OCI-LY7 (cell line): ENCODE measurements around the gene CPLANE1. TPM values are rescaled to one million over a fixed set of nuclear protein-coding genes. Genes with fewer than 3 reads are reported as not detected.
"Not testable (repeated sequence)": the region's sequence is repeated elsewhere in the genome, so short reads cannot be mapped to it uniquely, and the experiment has no call there.

Source experiments
- Bru-seq: library from RNA; stranded (reverse); fragments of 400-500 nt; gene quantifications from one replicate; lab custom pipeline; 2021; lab: Mats Ljungman, UMichigan
- BruChase-seq, 2 experiments: library from RNA; stranded (reverse); fragments of 400-500 nt; gene quantifications; one replicate each; lab custom pipeline; 2021; lab: Mats Ljungman, UMichigan
- BruUV-seq: library from RNA; stranded (reverse); fragments of 400-500 nt; replicated peaks from 2 replicates; lab custom pipeline; 2021; lab: Mats Ljungman, UMichigan
- CTCF ChIA-PET: fragments of 300-600 bp; sonication (Branson Sonifier 250); formaldehyde crosslinking; loops from one replicate; lab custom pipeline; 2022; ENCODE audit warnings: antibody characterized with exemption; ENCODE audit not compliant: unreplicated experiment; lab: Charles Lee
- POLR2A ChIA-PET: fragments of 300-600 bp; sonication (Branson Sonifier 250); formaldehyde crosslinking; loops from one replicate; lab custom pipeline; 2022; ENCODE audit warnings: antibody characterized with exemption; lab: Charles Lee
- DNase-seq: peaks from one replicate; pipeline ENCODE4 v3.0.0-alpha.2; 2015; ENCODE audit warnings: low spot score
- H2AFZ ChIP-seq: fragments of 200-600 bp; sonication (generic), shearing (Covaris generic); 2 replicates; pipeline ENCODE4 v1.6.1; 2014; ENCODE audit warnings: mild to moderate bottlenecking, antibody characterized with exemption, low read length, moderate library complexity
- H3K27ac ChIP-seq: fragments of 200-600 bp; sonication (generic); 2 replicates; pipeline ENCODE4 v1.5.1; 2014; ENCODE audit warnings: mixed run types, low read depth, mild to moderate bottlenecking, moderate library complexity, low read length, inconsistent platforms; ENCODE audit not compliant: poor library complexity, severe bottlenecking
- H3K36me3 ChIP-seq: fragments of 200-600 bp; sonication (generic); 2 replicates; pipeline ENCODE4 v1.6.1; 2014; ENCODE audit warnings: mild to moderate bottlenecking, antibody characterized with exemption, low read length, moderate library complexity, mixed read lengths; ENCODE audit not compliant: insufficient read depth
- H3K4me1 ChIP-seq: fragments of 200-600 bp; sonication (generic); 2 replicates; pipeline ENCODE4 v1.5.1; 2014; ENCODE audit warnings: mild to moderate bottlenecking, low read length; ENCODE audit not compliant: insufficient read depth, poor library complexity, severe bottlenecking
- H3K4me2 ChIP-seq: fragments of 200-600 bp; sonication (generic); 2 replicates; pipeline ENCODE4 v1.6.1; 2014; ENCODE audit warnings: mild to moderate bottlenecking, low read length
- H3K4me3 ChIP-seq: fragments of 200-600 bp; sonication (generic); 2 replicates; pipeline ENCODE4 v1.5.1; 2014; ENCODE audit warnings: mild to moderate bottlenecking, low read depth, low read length; ENCODE audit not compliant: poor library complexity, severe bottlenecking
- H3K79me2 ChIP-seq: fragments of 200-600 bp; sonication (generic); 2 replicates; pipeline ENCODE4 v1.6.1; 2016; ENCODE audit warnings: low read depth, mild to moderate bottlenecking, low read length, moderate library complexity, mixed read lengths; ENCODE audit not compliant: insufficient read depth
- H3K9me2 ChIP-seq: fragments of 200-600 bp; sonication (generic); 2 replicates; pipeline ENCODE4 v1.6.1; 2016; ENCODE audit warnings: mild to moderate bottlenecking, low read length, mixed read lengths; ENCODE audit not compliant: insufficient read depth
- H3K9me3 ChIP-seq: fragments of 200-600 bp; sonication (generic); 2 replicates; pipeline ENCODE4 v1.6.1; 2014; ENCODE audit warnings: mild to moderate bottlenecking, mixed run types, low read length, mixed read lengths
- H4K20me1 ChIP-seq: fragments of 200-600 bp; sonication (generic); 2 replicates; pipeline ENCODE4 v1.6.1; 2014; ENCODE audit warnings: mild to moderate bottlenecking, antibody characterized with exemption, low read length, moderate library complexity, mixed read lengths; ENCODE audit not compliant: insufficient read depth
- EZH2phosphoT487 ChIP-seq: fragments of 200-600 bp; sonication (generic); IDR thresholded peaks from 2 replicates; pipeline ENCODE4 v1.6.1; 2018; ENCODE audit warnings: low read depth, borderline replicate concordance, mild to moderate bottlenecking, mixed run types, antibody characterized with exemption, low read length, moderate library complexity, mixed read lengths
- intact Hi-C: fragments of 100-400 bp; cut with micrococcal nuclease; formaldehyde crosslinking; loops from one replicate; pipeline ENCODE4 v1.10.0; 2022; ENCODE audit not compliant: unreplicated experiment
- long read RNA-seq: library from polyadenylated mRNA; stranded (forward); transcript quantifications from one replicate; pipeline ENCODE4 v2.0.0, GENCODE V29; 2022
- total RNA-seq, 2 experiments: library from RNA; depleted of rRNA in 1 of 2; stranded (reverse); fragments of >200 nt in 1 of 2; shearing (Covaris generic) in 1 of 2; gene quantifications; 2 replicates each; pipeline ENCODE4 v1.2.3, GENCODE V29; 2014 to 2022
- TF ChIP-seq, protein P1 (sequence below): fragments of 200-600 bp; sonication (generic); conservative IDR thresholded peaks from 2 replicates; pipeline ENCODE4 v1.5.1; 2014; ENCODE audit warnings: mild to moderate bottlenecking, antibody characterized with exemption, low read length, moderate library complexity, mixed read lengths

The CPLANE1 gene
- total RNA-seq (2014; rRNA removed; shearing (Covaris generic)), result not detected in 2 replicates
- total RNA-seq (2022), result 0.07 and 0.21 TPM in 2 replicates
- percentile 13 among the genes with signal in this experiment for Bru-seq, nascent RNA
- BruChase-seq, experiment 1, labeled RNA remaining after a 6-hour chase, result percentile 10 among the genes with signal in this experiment
- percentile 14 among the genes with signal in this experiment for BruChase-seq, experiment 2, labeled RNA remaining after a 2-hour chase
- long read RNA-seq, result 0 reads

GRCh38 chr5:37248970-37249814 lies at the start of gene CPLANE1:
Gene CPLANE1 (minus strand): TSS chr5:37249376. CDS start chr5:37247698, 1,678 bp downstream.
- H3K9me2 ChIP-seq, result no peaks in the 10 kb centered on the region
- no peaks in the 10 kb centered on the region for H3K9me3 ChIP-seq
- CTCF ChIA-PET, result no interaction called here
- no TSS peak for BruUV-seq
- H3K36me3 ChIP-seq, result no peaks in the 10 kb centered on the region
- H3K79me2 ChIP-seq, result no peaks in the 10 kb centered on the region
- no peak within 1 kb of the TSS for H2AFZ ChIP-seq
- POLR2A ChIA-PET, result interaction anchor here (0.6 kb wide), 1 partner anchor 396 kb away, joined by 3 read pairs; no protein-coding TSS in a partner anchor
- H4K20me1 ChIP-seq, result no peaks in the 10 kb centered on the region
- H3K27ac ChIP-seq, result no peak within 1 kb of the TSS
- no peak within 1 kb of the TSS for H3K4me3 ChIP-seq
- intact Hi-C loops, result no loop called here
- DNase-seq, result no peak
- TF ChIP-seq, protein P1, sequence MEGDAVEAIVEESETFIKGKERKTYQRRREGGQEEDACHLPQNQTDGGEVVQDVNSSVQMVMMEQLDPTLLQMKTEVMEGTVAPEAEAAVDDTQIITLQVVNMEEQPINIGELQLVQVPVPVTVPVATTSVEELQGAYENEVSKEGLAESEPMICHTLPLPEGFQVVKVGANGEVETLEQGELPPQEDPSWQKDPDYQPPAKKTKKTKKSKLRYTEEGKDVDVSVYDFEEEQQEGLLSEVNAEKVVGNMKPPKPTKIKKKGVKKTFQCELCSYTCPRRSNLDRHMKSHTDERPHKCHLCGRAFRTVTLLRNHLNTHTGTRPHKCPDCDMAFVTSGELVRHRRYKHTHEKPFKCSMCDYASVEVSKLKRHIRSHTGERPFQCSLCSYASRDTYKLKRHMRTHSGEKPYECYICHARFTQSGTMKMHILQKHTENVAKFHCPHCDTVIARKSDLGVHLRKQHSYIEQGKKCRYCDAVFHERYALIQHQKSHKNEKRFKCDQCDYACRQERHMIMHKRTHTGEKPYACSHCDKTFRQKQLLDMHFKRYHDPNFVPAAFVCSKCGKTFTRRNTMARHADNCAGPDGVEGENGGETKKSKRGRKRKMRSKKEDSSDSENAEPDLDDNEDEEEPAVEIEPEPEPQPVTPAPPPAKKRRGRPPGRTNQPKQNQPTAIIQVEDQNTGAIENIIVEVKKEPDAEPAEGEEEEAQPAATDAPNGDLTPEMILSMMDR, result no peak
- no peak for TF ChIP-seq EZH2phosphoT487
- peak within 1 kb of the TSS; percentile 51; the same call in 1 of the 2 replicates for H3K4me2 ChIP-seq
- no peaks in the 10 kb centered on the region for H3K4me1 ChIP-seq

- H4K20me1 ChIP-seq, H3K9me3 ChIP-seq, H3K79me2 ChIP-seq, H3K4me3 ChIP-seq, intact Hi-C loops, H3K4me1 ChIP-seq, H3K27ac ChIP-seq, H3K9me2 ChIP-seq, H3K4me2 ChIP-seq, BruUV-seq, H2AFZ ChIP-seq, DNase-seq, POLR2A ChIA-PET, CTCF ChIA-PET: not testable (repeated sequence)
- H3K36me3 ChIP-seq, result peaks cover 81% of the 10 kb centered on the region
Measured at GRCh38 chr5:37296313-37296712, 47.1 kb upstream of the CPLANE1 start.

DNA sequence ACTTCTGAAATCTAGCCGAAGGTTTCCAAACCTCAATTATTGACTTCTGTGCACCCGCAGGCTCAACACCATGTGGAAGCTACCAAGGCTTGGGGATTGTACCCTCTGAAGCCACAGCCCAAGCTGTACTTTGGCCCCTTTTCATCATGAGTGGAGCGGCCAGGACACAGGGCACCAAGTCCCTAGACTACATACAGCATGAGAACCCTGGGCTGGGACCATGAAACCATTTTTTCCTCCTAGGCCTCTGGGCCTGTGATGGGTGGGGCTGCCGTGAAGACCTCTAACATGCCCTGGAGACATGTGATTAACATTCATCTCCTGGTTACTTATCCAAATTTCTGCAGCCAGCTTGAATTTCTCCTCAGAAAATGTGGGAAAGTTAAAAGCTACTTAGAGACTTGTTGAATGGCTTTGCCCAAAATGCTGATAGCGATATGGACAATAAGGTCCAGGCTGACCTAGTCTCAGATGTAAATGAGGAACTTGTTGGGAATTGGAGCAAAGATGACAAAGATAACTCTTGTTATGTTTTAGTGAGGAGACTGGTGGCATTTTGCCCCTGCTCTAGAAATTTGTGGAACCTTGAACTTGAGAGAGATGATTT lies 34.1 kb upstream of the CPLANE1 start:
- BruUV-seq, result no TSS peak
- Histone ChIP-seq H3K9me3 (peaks cover 8% of the 10 kb centered on the region; the same call in 1 of the 2 replicates), H3K27ac (no peak overlapping the region), H4K20me1 (no peaks in the 10 kb centered on the region), H3K79me2 (no peaks in the 10 kb centered on the region), H3K4me2 (no peak overlapping the region), H3K36me3 (peaks cover 3% of the 10 kb centered on the region; the same call in 1 of the 2 replicates), H2AFZ (no peak overlapping the region), H3K4me1 (no peaks in the 10 kb centered on the region), H3K9me2 (no peaks in the 10 kb centered on the region), H3K4me3 (no peak overlapping the region)
- ChIA-PET CTCF (no interaction called here), POLR2A (no interaction called here)
- no peak for TF ChIP-seq EZH2phosphoT487
- TF ChIP-seq, protein P1, result no peak
- no peak for DNase-seq
- intact Hi-C loops, result no loop called here
